Breast epithelium (tissue), 3 donors: ENCODE measurements around the gene CREG1.

Experiments used
- POLR2A ChIP-seq: fragments of 450-650 bp; IDR thresholded peaks from one replicate; pipeline ENCODE4 v1.6.1; 2016; ENCODE audit warnings: antibody characterized with exemption, mild to moderate bottlenecking, moderate library complexity
- POLR2AphosphoS5 ChIP-seq, 3 donors: sonication (generic); formaldehyde crosslinking; IDR thresholded peaks; one replicate each; pipeline ENCODE4 v1.6.1; 2017; ENCODE audit warnings: antibody characterized with exemption in 3 of 3
- TF ChIP-seq, protein P1 (sequence below), 3 donors: fragments of 450-650 bp; IDR thresholded peaks; one replicate each; pipeline ENCODE4 v1.5.1; 2016 to 2017; ENCODE audit warnings: antibody characterized with exemption in 3 of 3, mild to moderate bottlenecking in 3 of 3, moderate library complexity in 3 of 3

GRCh38 chr1:167554028-167554779, 642 bp upstream of the CREG1 start:
- TF ChIP-seq, protein P1, sequence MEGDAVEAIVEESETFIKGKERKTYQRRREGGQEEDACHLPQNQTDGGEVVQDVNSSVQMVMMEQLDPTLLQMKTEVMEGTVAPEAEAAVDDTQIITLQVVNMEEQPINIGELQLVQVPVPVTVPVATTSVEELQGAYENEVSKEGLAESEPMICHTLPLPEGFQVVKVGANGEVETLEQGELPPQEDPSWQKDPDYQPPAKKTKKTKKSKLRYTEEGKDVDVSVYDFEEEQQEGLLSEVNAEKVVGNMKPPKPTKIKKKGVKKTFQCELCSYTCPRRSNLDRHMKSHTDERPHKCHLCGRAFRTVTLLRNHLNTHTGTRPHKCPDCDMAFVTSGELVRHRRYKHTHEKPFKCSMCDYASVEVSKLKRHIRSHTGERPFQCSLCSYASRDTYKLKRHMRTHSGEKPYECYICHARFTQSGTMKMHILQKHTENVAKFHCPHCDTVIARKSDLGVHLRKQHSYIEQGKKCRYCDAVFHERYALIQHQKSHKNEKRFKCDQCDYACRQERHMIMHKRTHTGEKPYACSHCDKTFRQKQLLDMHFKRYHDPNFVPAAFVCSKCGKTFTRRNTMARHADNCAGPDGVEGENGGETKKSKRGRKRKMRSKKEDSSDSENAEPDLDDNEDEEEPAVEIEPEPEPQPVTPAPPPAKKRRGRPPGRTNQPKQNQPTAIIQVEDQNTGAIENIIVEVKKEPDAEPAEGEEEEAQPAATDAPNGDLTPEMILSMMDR (IDR thresholded peaks at IDR 0.05): no peak
- no peak for TF ChIP-seq POLR2A
- no peak for TF ChIP-seq POLR2AphosphoS5 (IDR thresholded peaks at IDR 0.05)
